ENCODE data around the gene GIMAP2. TPM values are rescaled to one million over a fixed set of nuclear protein-coding genes. Genes with fewer than 3 reads are reported as not detected.

GIMAP2 gene
- total RNA-seq, 3 donors from 2014 or later = 19.7 to 22.7 (median 19.8) TPM

DNA sequence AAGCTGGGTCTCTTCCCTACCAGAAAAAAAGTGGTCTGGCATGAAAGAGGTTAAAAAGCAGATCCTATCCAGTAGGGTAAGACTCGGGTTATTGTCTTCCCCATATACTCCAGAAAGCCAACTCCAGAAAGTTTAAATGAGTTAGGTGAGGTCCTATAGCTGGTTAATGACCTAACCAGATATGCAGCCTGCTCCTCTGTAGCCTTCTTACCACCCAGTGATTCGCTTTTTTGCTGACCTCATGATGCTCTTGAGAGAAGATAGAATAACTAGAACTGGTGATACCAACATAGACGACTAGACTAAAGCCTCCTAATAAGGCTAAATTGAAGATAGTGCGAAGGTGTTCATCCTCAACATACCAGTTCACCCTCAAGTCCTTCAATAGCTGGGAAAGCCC lies 30.2 kb downstream of the GIMAP2 start:
- DNase-seq (no peak), ATAC-seq (peak; percentile 5 to 18)
- Mint-ChIP-seq H3K27me3 (ENCODE audit: low read depth) (no peaks in the 10 kb centered on the region), H3K36me3 (ENCODE audit: insufficient read depth) (peaks cover 24% of the 10 kb centered on the region), H3K9me3 (peaks cover 10% of the 10 kb centered on the region), H3K4me3 (peak overlapping the region; percentile 97), H3K4me1 (ENCODE audit: low read depth) (peaks cover 66% of the 10 kb centered on the region)

GRCh38 chr7:150716368-150716767 lies 30.9 kb downstream of the GIMAP2 start, which contains the start of gene GIMAP1:
TSS of gene GIMAP1 (plus strand) at chr7:150716613. CDS start at chr7:150719048, 2,435 bp downstream.
- Mint-ChIP-seq H3K4me1 (ENCODE audit: low read depth) (peaks cover 72% of the 10 kb centered on the region), H3K36me3 (ENCODE audit: insufficient read depth) (peaks cover 30% of the 10 kb centered on the region), H3K4me3 (peak within 1 kb of the TSS; percentile 97), H3K9me3 (peaks cover 12% of the 10 kb centered on the region), H3K27me3 (ENCODE audit: low read depth) (no peaks in the 10 kb centered on the region)
- DNase-seq (peak; percentile 57), ATAC-seq (peak; percentile 78 to 82)

GRCh38 chr7:150716939-150717338 lies 31.4 kb downstream of the GIMAP2 start:
- peaks cover 76% of the 10 kb centered on the region for H3K4me1 Mint-ChIP-seq (ENCODE audit: low read depth)
- H3K9me3 Mint-ChIP-seq = peaks cover 12% of the 10 kb centered on the region
- no peak for DNase-seq
- H3K27me3 Mint-ChIP-seq (ENCODE audit: low read depth) = no peaks in the 10 kb centered on the region
- peak overlapping the region; percentile 97 for H3K4me3 Mint-ChIP-seq
- no peak for ATAC-seq
- peaks cover 35% of the 10 kb centered on the region for H3K36me3 Mint-ChIP-seq (ENCODE audit: insufficient read depth)

DNA sequence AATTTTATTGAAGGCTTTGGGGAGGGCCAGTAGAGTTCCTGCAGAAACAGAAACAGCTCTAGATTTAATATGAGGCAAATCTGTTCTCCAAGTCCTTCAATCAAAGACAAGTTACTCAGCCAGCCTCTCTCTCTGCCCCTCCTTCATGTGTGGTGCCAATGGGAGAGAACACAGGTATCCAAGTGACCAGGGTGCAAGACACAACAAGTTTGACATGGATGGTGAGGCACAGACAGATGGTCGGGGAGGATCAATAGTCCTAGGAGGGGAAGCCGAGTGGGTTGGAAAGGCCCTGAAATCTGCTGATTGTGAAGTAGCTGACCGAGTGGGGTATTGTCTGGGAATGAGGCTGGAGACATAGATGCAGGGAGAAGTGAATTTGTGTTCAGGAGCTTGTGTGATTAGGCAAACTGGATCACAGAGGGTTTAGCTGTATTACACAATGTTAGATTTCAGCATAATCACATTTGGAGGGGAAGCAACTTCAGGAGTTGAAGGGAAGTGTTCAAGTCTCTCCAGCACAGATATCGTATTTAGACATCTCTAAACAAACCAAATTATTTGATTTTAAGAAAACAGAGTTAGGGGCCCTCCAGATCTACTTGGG lies 32.4 kb downstream of the GIMAP2 start:
- Mint-ChIP-seq H3K9me3 (peaks cover 6% of the 10 kb centered on the region), H3K36me3 (ENCODE audit: insufficient read depth) (peaks cover 41% of the 10 kb centered on the region), H3K4me1 (ENCODE audit: low read depth) (peaks cover 84% of the 10 kb centered on the region), H3K27me3 (ENCODE audit: low read depth) (no peaks in the 10 kb centered on the region), H3K4me3 (peak overlapping the region; percentile 97)
- no peak for ATAC-seq
- no peak for DNase-seq

GRCh38 chr7:150719436-150719835 lies 33.9 kb downstream of the GIMAP2 start:
- no peak for DNase-seq
- Mint-ChIP-seq H3K4me3 (peak overlapping the region; percentile 97), H3K27me3 (ENCODE audit: low read depth) (no peaks in the 10 kb centered on the region), H3K36me3 (ENCODE audit: insufficient read depth) (peaks cover 57% of the 10 kb centered on the region), H3K9me3 (peaks cover 14% of the 10 kb centered on the region), H3K4me1 (ENCODE audit: low read depth) (peaks cover 90% of the 10 kb centered on the region)
- no peak for ATAC-seq

DNA sequence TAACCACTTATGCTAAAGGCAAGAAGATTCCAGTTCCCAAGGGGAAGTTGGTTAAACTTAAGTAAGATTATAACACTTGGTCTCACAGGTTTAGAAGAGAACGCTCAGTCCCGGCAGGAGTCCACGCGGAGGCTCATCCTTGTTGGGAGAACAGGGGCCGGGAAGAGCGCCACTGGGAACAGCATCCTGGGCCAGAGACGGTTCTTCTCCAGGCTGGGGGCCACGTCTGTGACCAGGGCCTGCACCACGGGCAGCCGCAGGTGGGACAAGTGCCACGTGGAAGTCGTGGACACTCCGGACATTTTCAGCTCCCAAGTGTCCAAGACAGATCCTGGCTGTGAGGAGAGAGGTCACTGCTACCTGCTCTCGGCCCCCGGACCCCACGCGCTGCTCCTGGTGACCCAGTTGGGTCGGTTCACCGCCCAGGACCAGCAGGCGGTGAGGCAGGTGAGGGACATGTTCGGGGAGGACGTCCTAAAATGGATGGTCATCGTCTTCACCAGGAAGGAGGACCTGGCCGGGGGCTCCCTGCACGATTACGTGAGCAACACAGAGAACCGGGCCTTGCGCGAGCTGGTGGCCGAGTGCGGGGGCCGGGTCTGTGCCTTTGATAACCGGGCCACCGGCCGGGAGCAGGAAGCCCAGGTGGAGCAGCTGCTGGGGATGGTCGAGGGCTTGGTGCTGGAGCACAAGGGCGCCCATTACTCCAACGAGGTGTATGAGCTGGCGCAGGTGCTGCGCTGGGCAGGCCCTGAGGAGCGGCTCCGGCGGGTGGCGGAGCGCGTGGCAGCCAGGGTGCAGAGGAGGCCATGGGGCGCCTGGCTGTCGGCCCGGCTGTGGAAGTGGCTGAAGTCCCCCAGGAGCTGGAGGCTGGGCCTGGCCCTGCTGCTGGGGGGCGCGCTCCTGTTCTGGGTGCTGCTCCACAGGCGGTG lies 34.7 kb downstream of the GIMAP2 start:
- no peak overlapping the region for H3K4me3 Mint-ChIP-seq
- DNase-seq (no peak), ATAC-seq (no peak)
- H3K36me3 Mint-ChIP-seq (ENCODE audit: insufficient read depth) = peaks cover 60% of the 10 kb centered on the region
- H3K27me3 Mint-ChIP-seq (ENCODE audit: low read depth) = no peaks in the 10 kb centered on the region
- peaks cover 14% of the 10 kb centered on the region for H3K9me3 Mint-ChIP-seq
- peaks cover 84% of the 10 kb centered on the region for H3K4me1 Mint-ChIP-seq (ENCODE audit: low read depth)

GRCh38 chr7:150721970-150722373 lies 36.5 kb downstream of the GIMAP2 start:
- H3K27me3 Mint-ChIP-seq (ENCODE audit: low read depth) = no peaks in the 10 kb centered on the region
- H3K4me3 Mint-ChIP-seq = no peak overlapping the region

DNA sequence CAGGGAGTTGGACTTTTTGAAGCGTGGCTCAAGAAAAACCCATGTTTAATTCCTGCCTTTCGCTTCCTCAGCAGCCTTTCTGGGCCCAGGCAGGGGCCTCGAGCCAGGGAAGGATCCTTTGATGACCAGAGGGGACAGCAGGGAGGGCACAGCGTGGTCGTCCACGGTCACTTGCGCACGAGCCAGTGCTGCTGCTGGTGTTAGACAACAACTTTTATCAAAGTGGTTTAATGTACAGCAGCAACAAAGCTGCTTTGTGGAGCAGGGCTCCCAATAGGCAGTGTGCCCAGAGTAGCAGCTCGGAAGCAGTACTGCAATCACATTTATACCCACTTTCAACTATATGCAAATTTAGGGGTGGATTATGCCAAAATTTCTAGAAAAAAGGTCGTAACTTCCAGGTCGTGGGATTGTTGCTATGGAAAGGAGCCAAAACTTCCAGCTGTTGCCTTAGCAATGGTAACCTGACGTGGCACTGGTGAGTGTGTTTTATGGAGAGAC lies 37.0 kb downstream of the GIMAP2 start:
- H3K27me3 Mint-ChIP-seq (ENCODE audit: low read depth) = no peaks in the 10 kb centered on the region
- DNase-seq (no peak), ATAC-seq (no peak)
- H3K36me3 Mint-ChIP-seq (ENCODE audit: insufficient read depth) = peaks cover 74% of the 10 kb centered on the region
- H3K4me3 Mint-ChIP-seq = no peak overlapping the region
- H3K4me1 Mint-ChIP-seq (ENCODE audit: low read depth) = peaks cover 66% of the 10 kb centered on the region
- H3K9me3 Mint-ChIP-seq = peaks cover 27% of the 10 kb centered on the region

More at GRCh38 chr7:150721970-150722373, 36.5 kb downstream of the GIMAP2 start:
- no peak for DNase-seq
- Mint-ChIP-seq H3K9me3 (peaks cover 22% of the 10 kb centered on the region), H3K36me3 (ENCODE audit: insufficient read depth) (peaks cover 71% of the 10 kb centered on the region), H3K4me1 (ENCODE audit: low read depth) (peaks cover 69% of the 10 kb centered on the region)
- no peak for ATAC-seq

GRCh38 chr7:150723467-150723866 lies 38.0 kb downstream of the GIMAP2 start:
- Mint-ChIP-seq H3K4me3 (no peak overlapping the region), H3K4me1 (ENCODE audit: low read depth) (peaks cover 56% of the 10 kb centered on the region), H3K36me3 (ENCODE audit: insufficient read depth) (peaks cover 78% of the 10 kb centered on the region), H3K9me3 (peaks cover 37% of the 10 kb centered on the region), H3K27me3 (ENCODE audit: low read depth) (no peaks in the 10 kb centered on the region)
- ATAC-seq (no peak), DNase-seq (no peak)

DNA sequence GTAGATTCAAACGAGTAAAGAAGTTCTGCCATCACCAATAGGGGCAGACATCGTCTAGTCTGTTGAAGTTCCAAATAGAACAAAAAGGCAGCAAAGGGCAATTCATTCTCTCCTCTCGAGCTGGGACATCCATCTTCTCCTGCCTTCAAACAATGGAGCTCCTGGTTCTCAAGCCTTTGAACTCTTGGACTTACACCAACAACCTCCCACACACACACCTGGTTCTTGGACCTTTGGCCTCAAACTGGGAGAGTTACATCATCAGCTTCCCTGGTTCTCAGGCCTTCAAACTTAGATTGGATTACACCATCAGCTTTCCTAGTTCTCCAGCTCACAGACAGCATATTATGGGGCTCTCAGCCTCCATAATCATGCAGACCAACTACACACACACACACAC lies 41.9 kb downstream of the GIMAP2 start:
- DNase-seq (no peak), ATAC-seq (no peak)
- Mint-ChIP-seq H3K36me3 (ENCODE audit: insufficient read depth) (peaks cover 49% of the 10 kb centered on the region), H3K27me3 (ENCODE audit: low read depth) (no peaks in the 10 kb centered on the region), H3K9me3 (peaks cover 38% of the 10 kb centered on the region), H3K4me1 (ENCODE audit: low read depth) (peaks cover 47% of the 10 kb centered on the region), H3K4me3 (no peak overlapping the region)

DNA sequence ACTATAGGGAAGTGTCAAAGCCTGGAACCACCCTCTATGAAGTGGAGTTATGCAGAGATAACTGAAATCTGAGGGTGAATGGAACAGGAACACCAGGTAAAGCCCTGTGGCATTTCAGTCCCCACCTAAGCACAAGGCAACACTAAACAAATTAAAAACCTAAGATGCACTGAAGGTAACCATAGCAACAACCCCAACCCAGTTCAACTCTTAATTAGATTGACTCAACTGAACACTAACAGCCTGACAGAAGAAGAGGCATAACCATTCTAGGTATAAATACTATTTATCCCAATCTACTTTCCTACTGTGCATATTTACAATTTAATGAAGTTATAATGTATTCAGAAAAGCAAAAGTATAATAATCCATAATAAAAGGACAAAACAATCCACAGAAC lies 42.5 kb downstream of the GIMAP2 start:
- H3K4me1 Mint-ChIP-seq (ENCODE audit: low read depth) = peaks cover 47% of the 10 kb centered on the region
- H3K36me3 Mint-ChIP-seq (ENCODE audit: insufficient read depth) = peaks cover 43% of the 10 kb centered on the region
- DNase-seq = no peak
- H3K4me3 Mint-ChIP-seq = no peak overlapping the region
- H3K27me3 Mint-ChIP-seq (ENCODE audit: low read depth) = no peaks in the 10 kb centered on the region
- no peak for ATAC-seq
- peaks cover 38% of the 10 kb centered on the region for H3K9me3 Mint-ChIP-seq

- Mint-ChIP-seq H3K27me3 (ENCODE audit: low read depth) (no peaks in the 10 kb centered on the region), H3K36me3 (ENCODE audit: insufficient read depth) (peaks cover 37% of the 10 kb centered on the region), H3K9me3 (peaks cover 34% of the 10 kb centered on the region), H3K4me1 (ENCODE audit: low read depth) (peaks cover 47% of the 10 kb centered on the region), H3K4me3 (no peak overlapping the region)
- DNase-seq = no peak
- ATAC-seq = no peak
Measured at GRCh38 chr7:150728609-150729008, 43.1 kb downstream of the GIMAP2 start.

DNA sequence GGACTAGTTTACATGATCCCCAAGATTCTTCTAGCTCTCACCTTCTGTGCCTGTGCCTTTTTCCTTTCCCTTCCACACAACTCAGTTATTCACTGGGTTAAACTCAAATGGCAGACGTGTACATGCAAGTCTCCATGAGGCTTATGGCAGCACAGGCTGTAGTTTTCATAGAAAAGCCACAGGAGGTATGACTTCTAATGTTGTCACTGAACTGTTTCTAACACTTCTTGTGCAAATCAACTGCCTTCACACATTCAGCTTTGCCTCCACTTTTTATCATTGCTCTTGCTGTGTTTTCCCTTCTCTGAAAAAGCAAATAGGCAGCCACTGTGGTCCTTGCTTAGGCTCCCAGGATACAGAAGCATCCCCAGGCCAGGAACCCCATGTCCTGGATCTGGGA lies 46.4 kb downstream of the GIMAP2 start:
- Mint-ChIP-seq H3K4me1 (ENCODE audit: low read depth) (peaks cover 70% of the 10 kb centered on the region), H3K4me3 (peak overlapping the region; percentile 47), H3K27me3 (ENCODE audit: low read depth) (no peaks in the 10 kb centered on the region), H3K36me3 (ENCODE audit: insufficient read depth) (peaks cover 15% of the 10 kb centered on the region), H3K9me3 (peaks cover 20% of the 10 kb centered on the region)
- DNase-seq (no peak), ATAC-seq (peak; percentile 55 to 57)

- Mint-ChIP-seq H3K4me1 (ENCODE audit: low read depth) (peaks cover 76% of the 10 kb centered on the region), H3K36me3 (ENCODE audit: insufficient read depth) (peaks cover 7% of the 10 kb centered on the region), H3K27me3 (ENCODE audit: low read depth) (no peaks in the 10 kb centered on the region), H3K9me3 (peaks cover 10% of the 10 kb centered on the region), H3K4me3 (peak overlapping the region; percentile 53)
- no peak for DNase-seq
- ATAC-seq = peak; percentile 12
Measured at GRCh38 chr7:150732786-150733481, 47.4 kb downstream of the GIMAP2 start.
